Stimulated activated CD4-positive, alpha-beta T cell treated with anti-CD3 and anti-CD28 coated beads, Interleukin-12 subunit alpha, Interleukin-12 subunit beta, amount 100 ng/mL, for 48 hours (primary cell): ENCODE data around the gene MARK1.
A peak's percentile ranks its signal among the peaks of the same experiment; 100 is the strongest.

ENCODE experiments used
- DNase-seq, 3 donors: peaks; one replicate each; pipeline ENCODE4 v3.0.0-alpha.2; 2020; ENCODE audit warnings: low read depth in 2 of 3, low spot score in 1 of 3

Gene MARK1

DNA sequence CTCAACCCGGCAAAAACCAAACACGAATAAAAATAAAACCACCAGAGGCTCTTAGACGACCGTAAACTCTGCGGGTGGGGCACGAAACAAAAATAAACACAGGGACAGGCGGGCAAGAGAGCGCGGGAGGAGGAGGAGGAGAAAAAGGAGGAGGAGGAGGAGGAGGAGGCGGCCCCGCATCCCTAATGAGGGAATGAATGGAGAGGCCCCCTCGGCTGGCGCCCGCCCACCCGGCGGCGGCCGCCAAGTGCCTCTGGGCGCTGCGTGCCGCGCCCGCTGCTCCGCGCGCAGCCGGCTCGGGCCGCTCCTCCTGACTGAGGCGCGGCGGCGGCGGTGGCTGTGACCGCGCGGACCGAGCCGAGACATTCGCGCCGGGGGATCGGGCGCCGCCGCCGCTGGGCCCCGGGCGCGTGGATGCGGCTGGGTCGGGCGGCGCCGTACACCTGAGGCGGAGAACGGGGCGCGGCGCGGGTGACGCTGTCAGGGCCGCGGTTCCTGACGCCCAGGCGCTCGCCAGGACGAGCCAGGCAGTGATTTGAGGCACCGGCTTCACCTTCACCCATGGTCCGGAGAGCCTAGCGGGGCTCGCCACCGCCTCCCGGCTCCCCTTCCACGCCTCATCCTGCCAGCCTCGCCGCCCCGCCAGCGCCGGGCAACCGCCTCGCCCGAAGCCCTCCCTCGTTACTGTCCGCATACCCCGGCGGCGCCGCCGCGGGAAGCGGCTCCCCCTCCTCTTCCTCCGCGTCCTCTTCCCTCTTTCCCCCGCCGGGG, at the start of gene MARK1:
Gene MARK1 (plus strand): TSS at position 229 of the 771 bp plus-strand sequence. CDS start 687 bp downstream, outside the sequence.
- peak in 1 of 3 donors; percentile 16 for DNase-seq

DNA sequence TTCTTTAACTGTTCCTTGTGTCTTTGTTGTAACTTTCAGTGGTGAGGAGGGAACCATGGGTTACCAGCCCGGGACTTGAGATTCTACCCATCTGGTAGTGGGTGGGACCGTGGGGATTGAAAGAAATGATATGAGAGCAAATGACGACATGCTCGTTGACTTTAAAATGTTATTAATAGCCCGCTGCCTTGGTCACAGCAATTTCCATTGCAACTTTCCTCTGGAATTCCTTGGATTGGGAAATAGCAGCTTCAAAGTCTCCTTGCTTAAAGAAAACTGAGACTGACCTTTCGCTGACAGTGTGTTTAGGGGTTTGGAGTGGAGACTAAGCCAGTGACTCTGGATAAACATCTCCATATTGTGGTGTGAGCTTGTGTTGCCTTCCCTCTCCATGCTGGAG, 44.2 kb upstream of the MARK1 start:
- DNase-seq = no peak

DNA sequence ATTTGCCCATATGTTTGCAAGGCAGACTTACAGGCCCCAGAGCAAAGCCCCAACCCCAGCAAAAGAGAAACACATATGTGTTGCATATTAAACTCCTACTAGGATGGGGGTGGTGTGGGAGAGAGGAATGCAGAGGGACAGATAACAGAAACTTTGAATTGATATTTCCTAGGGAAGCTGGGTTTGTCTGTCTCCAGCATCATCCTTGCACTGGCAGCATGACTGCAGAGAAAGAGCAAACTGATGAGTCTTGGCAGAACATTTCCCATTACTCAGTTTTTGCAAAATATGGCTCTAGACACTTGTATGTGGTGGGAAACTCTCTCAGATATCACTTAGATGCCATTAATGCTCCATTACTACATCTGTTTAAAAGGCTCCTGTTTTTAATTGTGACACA, 43.8 kb upstream of the MARK1 start:
- no peak for DNase-seq

DNA sequence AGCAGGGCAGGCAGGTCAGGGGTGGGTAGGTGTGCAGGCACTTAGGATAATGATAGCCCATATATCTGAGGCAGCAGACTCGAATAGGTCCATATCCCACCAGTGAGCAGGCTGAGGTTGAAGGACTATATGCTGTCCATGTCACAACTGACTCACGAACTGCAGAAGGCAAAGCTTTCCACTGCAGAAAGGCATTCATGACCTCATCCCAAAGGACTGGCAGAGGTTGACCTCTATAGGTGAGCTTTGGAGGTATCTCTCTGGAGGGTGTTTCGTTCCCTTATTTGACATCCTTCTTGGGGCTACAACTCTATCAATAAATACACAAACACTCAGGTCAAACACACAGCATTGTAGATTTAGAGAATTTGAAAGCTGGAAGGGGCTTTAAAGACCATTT, 42.8 kb upstream of the MARK1 start:
- no peak for DNase-seq

DNA sequence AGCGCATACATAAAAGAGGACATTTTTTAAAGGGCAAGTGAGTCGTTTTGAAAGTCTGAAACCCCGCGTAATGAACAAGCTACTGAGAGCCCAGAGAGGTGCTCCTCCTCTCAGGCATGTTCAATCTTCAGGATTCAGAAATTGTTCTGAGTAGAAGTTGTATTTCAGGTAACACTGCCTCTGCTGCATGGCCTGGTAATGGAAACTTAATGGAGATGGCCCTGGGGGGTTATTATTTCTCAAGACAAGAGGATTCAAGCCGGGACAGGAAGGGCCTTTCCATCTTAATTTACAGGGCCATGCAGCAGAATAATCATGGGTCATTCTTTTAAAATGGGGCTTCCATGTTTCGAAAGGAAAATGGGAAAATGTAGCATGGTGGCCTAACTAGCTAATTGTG, 42.1 kb upstream of the MARK1 start:
- no peak for DNase-seq

DNA sequence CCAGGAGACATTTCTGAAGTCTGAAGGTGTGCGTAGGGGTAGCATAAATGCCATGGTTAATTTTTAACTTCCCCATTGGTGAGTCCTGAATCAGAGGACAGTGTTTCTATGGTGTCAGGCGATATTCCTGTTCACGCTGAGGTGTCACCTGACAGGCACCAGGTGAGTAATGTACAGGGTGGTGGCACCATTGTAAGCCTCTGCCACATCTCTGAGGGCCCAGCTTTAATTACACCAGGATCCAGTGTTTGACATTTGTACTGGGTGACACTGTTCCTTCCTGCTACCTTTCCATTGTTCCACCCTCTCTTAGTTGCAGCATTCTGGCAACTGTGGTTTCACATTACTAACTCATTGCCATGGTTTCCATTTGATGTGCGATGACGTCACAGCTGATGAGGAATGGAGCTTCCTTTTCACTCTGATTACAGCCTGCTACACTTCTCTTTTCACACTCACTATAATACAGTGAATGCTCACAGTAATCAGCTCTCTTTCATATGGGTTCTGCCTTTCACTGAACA, 40.6 kb upstream of the MARK1 start:
- DNase-seq = peak in 2 of 3 donors; percentile 9 to 24

DNA sequence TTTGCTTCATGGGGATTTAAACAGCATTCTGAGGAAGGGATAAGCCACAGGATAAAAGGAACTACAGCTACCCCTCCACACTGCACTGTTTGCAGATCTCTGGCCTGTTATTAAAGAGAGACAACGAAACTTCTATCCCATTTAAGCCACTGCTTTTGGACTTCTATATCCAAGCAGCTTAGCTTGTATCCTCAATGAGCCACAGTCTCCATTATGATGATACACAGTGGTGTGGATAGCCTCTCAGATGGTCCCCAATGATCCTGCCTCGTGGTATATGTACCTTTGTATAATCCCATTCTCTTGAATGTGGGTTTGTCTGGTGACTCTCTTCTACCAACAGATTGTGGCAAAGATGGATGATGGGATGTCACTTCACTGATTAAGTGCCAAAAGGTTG, 36.0 kb upstream of the MARK1 start:
- no peak for DNase-seq

DNA sequence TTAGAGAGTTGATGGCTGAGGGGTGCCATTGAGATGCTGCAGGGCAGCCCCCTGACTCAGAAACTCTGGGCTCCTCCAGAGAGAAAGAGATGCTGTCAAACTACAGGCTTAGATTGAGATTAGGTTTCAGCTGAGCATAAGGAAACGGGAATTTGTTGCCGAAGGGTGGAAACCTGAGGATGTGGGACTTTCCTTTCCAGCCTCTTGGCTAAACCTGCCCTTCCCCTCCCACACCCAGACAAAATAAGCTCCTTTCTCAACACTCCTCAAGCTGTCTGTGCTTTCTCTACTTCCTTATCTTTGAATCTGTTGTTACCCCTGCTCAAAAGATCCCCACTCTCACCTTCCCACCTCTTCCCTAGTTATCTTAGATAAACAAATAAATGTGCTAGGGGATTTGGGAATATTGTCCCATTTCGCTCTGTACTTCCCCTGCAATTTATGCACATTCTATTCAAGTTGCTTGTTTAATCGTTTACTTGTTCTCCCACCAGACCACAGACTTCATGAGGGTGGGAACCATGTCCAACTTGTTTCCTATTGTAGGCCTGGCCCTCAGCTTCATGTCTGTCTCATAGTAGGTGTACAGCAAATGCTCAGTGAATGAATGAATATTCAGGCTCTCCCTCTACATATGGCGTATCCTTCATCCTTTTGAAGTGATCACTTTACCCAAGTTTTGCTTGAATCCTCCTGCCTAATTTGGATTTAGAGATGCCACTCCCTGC, 30.6 kb upstream of the MARK1 start:
- no peak for DNase-seq

DNA sequence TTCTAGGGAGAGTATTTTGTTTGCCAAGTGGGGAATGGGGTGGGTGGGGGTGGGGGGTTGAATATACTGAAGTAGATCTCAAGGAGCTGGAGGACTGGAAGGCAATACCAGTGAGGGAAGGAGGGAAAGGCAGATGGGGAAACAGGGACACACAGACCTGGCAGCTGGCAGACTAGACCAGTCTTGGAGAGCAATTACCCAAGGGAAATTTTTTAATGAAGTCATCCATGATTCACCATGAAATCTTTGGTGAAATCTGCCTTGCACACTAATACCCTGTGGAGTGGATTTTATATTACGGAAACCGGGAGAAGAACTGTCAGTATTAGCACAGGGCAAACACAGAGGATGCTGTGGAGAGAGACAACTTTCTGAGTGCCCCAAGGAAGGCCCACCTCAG, 29.7 kb upstream of the MARK1 start:
- DNase-seq = no peak

DNA sequence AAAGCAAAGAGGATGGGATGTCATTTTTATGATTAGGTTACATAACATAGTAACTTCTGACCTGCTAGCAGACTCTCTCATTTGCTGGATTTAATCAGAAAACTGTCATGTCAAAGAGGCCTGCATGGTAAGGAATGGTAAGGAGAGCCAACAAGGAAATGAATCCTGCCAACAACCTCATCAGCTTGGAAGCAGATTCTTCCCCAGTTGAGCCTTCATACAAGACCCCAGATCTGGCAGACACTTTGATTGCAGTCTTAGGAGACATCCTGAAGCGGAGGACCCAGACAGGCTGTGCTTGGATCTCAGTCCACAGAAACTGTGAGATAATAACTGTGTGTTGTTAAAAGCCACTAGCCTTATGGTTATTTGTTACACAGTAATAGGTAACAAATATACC, 27.6 kb upstream of the MARK1 start:
- DNase-seq = no peak

DNA sequence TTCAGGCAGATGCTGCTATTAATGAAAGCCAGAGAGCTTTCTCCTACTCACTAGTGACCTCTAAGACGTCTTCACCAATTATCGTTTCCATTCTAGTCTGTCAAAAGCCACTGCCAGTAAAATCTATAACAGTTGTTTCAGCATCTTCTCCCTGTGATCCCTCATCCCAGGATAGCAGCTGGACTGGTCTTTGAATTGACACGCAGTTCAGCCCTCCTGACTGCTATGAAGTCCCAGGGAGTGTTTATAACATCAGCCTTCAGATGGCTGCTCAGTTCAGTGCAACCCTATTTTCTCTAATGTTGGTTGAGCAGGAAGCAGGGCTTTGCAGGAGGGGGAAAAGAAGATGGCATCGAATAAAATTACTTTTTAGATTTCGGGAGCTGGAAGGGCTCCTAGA, 23.6 kb upstream of the MARK1 start:
- no peak for DNase-seq

DNA sequence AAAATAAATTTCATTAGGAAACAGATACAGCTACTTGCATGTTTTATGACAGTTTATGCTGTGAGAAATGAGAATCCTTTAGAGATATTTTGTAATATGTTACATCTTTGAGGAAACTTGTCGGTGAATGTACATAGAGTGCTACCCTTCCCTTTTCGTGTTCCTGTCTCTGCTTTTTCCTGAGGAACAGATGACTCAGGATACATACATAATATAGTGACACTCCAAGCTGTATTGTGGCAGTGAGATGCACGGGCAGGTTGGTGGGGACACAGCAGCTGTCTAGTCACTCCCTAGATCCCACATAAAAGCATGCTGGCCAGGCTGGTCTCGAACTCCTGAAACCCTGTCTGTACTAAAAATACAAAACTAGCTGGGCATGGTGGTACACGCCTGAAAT, 20.9 kb upstream of the MARK1 start:
- DNase-seq = no peak

DNA sequence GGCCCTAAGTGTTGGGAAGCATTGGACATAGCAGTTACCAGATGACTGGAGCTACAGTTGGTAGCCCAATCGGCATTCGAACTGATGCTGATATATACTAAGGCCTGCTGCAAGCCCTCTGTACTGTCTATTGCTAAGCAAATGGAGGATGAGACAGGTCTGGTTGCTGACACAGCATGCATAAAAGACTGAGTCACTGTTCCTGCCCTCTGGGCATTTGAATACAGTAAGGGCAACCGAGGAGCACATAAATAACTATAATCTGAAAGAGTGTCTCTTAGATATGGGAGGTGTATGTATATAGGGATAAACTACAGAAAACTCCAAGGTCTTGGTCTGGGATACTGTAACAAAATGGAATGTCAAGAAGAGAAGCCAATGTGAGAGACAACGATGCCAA, 16.8 kb upstream of the MARK1 start:
- no peak for DNase-seq

DNA sequence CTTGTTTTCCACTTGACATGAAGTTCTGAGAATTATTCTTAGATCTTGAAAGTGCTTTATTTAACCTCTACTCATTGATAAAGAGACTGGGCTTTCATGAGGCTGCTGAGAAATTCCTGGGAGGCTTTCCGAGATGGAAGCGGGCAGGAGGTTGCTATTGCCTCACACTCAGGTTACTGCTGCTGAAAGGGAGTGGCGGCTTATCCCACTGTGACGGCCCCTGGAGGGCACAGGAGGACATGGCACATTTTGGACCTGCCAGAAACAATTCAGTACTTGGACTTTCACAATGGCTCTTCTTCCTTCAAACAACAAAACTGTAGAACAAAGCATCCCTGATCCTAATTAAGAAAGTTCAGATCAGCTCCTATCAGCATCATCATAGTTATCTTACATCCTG, 16.2 kb upstream of the MARK1 start:
- DNase-seq = no peak

DNA sequence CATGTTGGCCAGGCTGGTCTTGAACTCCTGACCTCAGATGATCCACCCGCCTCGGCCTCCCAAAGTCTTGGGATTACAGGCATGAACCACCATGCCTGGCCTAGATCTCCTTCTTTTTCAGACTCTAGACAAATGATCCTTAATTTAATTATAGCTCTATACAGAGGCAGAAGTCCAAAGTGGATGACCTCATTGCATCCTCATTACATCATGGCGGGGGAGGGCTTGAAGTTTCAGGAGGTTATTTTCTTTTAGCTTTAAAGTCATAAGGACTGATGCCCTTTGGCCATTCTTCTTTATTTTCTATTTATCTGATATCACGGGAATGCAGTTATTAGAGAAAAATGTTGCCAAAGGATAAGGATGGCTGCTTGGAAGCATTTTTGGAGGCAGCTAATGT, 14.1 kb upstream of the MARK1 start:
- DNase-seq = no peak

DNA sequence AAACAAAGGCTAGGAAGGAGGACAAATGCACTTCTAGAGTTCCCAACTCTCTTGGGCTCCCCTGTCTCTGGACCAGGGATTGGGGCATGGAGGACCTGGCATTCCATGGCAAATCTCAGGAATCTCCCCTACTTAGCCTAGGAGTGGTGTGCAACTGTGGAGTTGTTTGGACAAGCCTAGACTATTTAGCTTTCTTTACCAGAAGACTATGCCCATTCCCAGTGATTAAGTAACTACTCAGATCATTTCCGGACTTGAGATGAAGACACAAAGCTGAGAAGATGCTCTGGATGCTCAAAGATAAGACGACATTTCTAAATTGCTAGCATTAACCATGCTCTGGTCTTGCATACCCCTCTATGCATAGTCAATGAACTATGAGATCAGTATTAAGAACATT, 13.7 kb upstream of the MARK1 start:
- no peak for DNase-seq

DNA sequence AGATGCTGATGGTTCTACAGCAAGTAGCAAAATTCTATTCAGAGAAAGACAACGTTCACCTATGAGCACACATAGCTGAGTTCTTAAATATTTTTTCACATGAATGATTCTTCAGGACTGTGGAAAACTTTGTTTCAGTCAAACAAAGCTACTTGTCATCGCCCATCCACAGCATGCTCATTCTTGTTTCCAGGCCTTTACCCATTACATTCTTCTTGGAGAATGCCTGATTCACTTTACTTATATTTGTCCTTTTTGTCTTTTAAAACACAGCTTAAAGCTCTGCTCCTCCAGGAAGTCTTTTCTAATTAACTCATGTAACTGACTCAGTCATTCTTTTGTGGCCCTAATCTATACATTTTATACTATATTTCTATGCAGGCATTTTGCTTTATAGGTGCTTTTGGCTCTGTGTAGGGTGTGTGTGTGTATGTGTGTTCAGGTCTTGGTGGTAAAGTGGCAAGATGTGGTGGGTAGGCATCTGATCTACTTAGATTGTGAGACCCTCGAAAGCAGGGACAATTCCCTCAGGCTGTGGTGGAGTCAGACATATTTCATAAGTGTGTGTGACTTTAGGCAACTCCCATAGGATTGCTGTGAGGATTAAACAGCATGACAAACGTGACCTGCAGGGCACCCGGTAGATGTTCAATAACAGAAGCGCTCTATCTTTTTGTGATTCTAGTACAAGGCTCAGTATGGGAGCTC, 11.8 kb upstream of the MARK1 start:
- DNase-seq = no peak

DNA sequence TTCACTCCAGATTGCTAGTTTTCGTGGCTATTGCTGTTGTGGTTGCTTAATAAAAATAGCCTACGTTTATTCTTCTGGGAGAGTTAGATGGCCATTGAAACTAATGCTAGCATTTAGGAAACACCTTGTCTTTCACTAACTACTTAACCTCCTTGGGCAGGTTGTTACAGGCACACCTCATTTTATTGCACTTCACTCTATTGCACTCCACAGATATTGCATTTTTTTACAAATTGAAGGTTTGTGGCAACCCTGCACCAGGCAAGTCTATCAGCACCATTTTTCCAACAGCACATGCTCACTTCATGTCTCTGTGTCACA, 11.3 kb upstream of the MARK1 start:
- no peak for DNase-seq

DNA sequence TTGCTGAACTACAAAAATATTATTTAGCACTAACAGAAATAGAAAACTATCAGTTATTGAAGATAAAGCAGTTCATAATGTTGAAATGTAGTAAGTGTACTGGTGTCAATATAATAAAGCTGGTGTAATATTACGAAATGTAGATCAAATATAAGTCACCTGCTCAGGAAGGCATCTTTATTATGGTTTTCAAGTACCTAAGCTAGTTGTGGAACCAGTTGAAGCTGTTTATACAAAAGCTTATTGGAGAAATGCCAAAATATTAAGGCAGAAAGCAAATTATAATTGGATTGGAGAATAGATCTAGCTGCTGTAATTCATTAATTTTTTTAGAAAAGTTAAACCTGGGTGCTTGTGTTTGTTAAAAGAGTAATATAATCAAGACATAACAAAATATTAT, 6.2 kb upstream of the MARK1 start:
- DNase-seq = no peak

DNA sequence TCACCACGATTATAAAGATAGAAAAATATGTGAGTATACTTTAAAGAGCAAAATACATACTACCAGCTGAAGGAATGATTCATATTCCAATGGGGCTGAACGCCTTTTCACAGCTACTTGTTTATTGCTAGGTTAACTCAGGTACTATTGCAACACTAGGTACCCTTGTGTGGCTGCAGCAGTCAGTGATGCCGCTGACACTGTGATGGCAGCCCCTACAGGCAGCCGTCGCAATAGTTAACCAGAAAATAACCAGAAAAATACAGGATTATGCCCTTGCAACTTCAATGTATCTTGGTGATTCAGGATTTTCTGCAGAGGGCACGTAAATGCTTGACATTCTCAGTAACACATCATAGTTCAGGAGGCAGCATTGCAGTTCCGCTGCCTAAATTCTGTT, 1.6 kb upstream of the MARK1 start:
- no peak for DNase-seq

DNA sequence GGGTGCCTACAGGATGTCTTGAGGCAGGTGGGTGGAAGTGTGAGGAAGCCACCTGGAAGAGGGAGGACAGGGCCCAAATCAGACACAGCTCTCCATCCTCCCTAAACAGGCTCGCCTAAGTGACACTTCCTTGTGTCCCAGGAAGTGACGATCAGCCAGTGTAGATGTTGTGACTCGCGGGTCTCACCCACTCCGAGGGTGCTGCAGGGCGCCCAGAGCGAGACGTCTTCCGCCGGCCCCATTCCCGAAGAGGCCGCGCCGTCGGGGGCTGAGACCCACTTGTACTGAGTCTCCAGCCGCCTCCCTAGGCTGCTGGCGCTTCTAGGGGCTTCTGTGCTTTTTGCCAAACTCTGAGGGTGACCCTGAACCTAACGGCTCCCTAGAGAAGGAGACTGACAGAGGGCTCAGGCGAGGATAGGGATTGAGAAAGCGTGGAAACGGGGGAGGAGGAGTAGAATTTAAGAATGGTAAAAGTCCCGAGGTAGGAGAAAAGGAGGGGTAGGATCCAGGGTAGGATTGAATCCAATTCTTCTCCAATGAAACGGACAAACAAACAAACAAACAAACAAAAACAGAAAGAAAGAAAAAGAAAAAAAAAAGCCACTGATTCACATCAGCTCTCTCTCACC, 543 bp upstream of the MARK1 start:
- DNase-seq = no peak
